ENCODE data around the gene TMTC3.

TMTC3 gene

DNA sequence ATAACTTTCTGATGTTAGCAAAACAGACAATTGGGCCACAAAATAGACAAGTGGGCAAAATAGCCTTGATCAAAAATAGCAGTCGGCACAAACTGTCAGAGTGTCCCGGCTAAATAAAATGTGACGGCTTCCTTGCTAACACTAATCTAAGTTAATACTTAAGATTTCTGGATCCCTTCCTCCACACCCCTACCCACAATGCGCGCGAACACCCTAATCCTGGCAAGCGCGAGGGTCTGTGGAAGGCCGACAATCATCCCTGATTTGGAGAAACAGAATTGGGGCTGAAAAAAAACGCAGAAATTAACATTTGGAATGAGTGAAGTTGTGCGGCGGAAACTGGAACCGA, 708 bp upstream of the TMTC3 start:
- Histone ChIP-seq H3K4me1 (ENCODE audit: control insufficient read depth in 1 of 2, insufficient read depth in 1 of 2, low read depth in 1 of 2, low read length in 1 of 2) (peaks cover 12 to 17% of the 10 kb centered on the region in 2 experiments), H3K27ac (no peak overlapping the region), H3K9me3 (no peaks in the 10 kb centered on the region), H3K27me3 (no peaks in the 10 kb centered on the region), H3K4me3 (ENCODE audit: low read depth in 1 of 2, low read length in 1 of 2) (peak overlapping the region; percentile 63 to 83), H3K36me3 (no peaks in the 10 kb centered on the region)
- TF ChIP-seq, protein P1, sequence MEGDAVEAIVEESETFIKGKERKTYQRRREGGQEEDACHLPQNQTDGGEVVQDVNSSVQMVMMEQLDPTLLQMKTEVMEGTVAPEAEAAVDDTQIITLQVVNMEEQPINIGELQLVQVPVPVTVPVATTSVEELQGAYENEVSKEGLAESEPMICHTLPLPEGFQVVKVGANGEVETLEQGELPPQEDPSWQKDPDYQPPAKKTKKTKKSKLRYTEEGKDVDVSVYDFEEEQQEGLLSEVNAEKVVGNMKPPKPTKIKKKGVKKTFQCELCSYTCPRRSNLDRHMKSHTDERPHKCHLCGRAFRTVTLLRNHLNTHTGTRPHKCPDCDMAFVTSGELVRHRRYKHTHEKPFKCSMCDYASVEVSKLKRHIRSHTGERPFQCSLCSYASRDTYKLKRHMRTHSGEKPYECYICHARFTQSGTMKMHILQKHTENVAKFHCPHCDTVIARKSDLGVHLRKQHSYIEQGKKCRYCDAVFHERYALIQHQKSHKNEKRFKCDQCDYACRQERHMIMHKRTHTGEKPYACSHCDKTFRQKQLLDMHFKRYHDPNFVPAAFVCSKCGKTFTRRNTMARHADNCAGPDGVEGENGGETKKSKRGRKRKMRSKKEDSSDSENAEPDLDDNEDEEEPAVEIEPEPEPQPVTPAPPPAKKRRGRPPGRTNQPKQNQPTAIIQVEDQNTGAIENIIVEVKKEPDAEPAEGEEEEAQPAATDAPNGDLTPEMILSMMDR (IDR thresholded peaks at IDR 0.05), result no peak

DNA sequence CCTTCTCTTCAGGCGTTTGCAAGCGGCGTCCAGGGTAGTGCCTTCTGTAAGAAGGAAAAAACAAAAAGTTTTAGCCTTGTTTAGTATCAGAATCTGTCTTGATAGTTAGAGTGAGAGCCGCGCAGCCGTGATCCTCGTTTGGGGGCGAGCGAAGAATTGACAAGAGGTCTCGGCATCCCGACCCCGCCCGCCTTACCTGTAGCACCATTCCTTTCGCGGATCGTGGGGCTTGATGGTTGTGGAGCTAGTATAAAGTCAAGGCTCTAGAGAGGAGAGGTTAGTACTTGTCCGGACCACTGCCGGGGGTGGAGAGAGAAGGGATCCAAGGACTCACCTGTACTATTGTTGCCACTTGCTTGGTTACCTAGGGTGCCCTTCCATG, 494 bp downstream of the TMTC3 start:
- TF ChIP-seq, protein P1 (IDR thresholded peaks at IDR 0.05), result no peak
- no peaks in the 10 kb centered on the region for H3K9me3 ChIP-seq
- H3K27ac ChIP-seq, result peak overlapping the region; percentile 64
- no peaks in the 10 kb centered on the region for H3K36me3 ChIP-seq
- no peaks in the 10 kb centered on the region for H3K27me3 ChIP-seq
- peak overlapping the region; percentile 63 to 83 for H3K4me3 ChIP-seq (ENCODE audit: low read depth in 1 of 2, low read length in 1 of 2)
- peaks cover 12 to 17% of the 10 kb centered on the region in 2 experiments for H3K4me1 ChIP-seq (ENCODE audit: control insufficient read depth in 1 of 2, insufficient read depth in 1 of 2, low read depth in 1 of 2, low read length in 1 of 2)

DNA sequence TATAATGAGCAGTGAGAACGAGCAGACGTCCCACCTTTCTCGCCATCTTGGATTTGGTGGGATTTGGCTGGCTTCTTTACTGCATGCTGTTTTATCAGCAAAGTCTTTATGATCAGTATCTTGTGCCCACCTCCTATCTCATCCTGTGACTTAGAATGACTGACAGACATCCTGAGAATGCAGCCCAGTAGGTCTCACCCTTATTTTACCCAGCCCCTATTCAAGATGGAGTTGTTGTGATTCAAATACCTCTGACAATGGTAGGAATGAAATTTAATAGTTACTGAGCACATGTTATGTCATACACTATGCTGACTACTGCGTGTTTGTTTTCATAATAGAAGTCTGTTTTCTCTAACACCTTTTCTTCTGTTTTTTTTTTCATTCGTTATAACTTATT, 1.9 kb downstream of the TMTC3 start:
- TF ChIP-seq, protein P1 (IDR thresholded peaks at IDR 0.05), result no peak
- Histone ChIP-seq H3K36me3 (no peaks in the 10 kb centered on the region), H3K27me3 (no peaks in the 10 kb centered on the region), H3K4me3 (ENCODE audit: low read depth in 1 of 2, low read length in 1 of 2) (no peak overlapping the region), H3K4me1 (ENCODE audit: control insufficient read depth in 1 of 2, insufficient read depth in 1 of 2, low read depth in 1 of 2, low read length in 1 of 2) (peaks cover 12 to 17% of the 10 kb centered on the region in 2 experiments), H3K27ac (no peak overlapping the region), H3K9me3 (no peaks in the 10 kb centered on the region)

DNA sequence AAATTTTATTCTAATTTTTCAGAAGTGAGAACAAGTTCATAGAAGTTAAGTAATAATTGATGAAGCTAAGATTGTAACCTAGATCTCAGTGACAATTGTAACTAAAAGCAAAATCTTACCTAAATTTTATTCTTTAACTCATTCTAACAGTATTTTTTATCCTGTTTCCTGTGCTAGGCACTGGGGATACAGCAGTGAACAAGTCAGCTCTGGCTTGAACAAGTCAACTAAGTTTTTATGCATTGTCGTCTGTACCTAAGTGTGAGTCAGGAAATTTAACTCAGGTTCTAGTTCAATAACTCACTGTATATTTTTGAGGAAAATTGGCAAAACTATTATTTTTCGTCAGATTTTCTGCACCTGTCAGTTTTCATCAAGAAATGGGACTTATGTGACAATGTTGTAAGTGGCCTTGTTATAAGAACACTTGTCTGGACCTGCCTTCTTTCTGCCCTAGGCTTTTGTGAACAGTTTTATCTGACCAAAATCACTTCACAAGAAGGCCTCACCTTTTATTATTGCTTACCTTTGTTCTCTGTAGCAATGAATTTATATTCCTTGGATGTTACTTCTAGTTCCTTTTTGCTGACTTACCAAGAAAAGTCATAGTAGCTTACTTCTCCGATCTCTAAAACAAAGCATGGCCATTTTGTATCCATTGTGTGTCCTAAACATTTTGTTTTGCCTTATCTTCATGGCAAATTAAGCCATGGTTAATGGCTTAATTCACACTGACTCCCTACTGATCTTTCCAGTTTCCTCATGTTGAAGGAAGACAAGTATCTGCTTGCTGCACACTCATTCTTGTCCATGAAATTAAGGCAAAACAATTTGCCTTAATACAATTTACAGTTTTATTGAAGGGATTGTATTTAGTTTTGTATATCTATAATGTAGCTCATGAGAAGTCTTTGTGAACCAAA, 2.7 kb downstream of the TMTC3 start:
- Histone ChIP-seq H3K36me3 (no peaks in the 10 kb centered on the region), H3K27ac (no peak overlapping the region), H3K27me3 (no peaks in the 10 kb centered on the region)

DNA sequence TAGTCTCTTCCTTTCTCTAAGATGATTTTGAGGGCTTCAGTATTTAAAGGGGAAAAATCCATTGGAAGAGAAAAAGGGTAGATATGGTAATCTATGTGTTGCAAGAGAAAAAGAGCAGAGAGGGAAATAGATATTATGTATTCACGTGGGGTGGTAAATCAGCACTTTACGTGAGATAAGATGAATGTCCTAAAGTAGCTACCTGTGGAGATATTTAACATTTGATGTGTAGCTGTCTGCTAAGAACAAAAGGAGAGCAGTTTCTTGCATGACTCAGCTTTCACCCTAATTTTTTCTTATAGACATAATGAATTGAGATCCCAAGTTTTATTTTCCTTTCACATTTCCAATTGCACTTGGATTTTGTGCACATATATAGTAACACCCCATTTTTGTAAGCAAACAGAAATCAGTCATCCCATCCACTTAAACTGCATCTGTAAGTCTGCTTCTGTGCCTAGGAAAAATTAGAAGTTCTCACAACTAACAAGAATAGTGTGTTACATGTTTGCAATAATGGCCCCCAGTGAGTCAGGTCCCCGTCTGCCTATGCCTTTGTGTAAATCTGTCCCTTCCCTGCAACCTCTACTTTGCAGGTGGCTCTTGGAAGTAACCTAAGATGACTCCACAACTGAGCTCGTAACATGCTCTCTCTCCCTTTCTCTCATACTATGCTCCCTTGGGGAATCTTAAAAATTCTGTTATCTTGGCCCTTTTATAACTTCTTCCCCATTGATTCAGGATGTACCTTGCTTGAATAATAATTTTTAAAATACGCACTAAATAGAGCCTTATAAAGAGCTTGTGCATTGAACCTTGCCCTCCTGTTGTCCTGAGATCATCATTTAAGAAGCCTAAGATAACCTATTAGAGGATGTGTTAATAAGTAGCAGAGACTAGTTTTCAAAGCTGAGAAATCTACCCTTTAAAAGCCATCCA, 3.7 kb downstream of the TMTC3 start:
- no peaks in the 10 kb centered on the region for H3K36me3 ChIP-seq
- peaks cover 12 to 17% of the 10 kb centered on the region in 2 experiments for H3K4me1 ChIP-seq (ENCODE audit: control insufficient read depth in 1 of 2, insufficient read depth in 1 of 2, low read depth in 1 of 2, low read length in 1 of 2)
- no peak overlapping the region for H3K27ac ChIP-seq
- no peak overlapping the region for H3K4me3 ChIP-seq (ENCODE audit: low read depth in 1 of 2, low read length in 1 of 2)
- no peaks in the 10 kb centered on the region for H3K27me3 ChIP-seq
- TF ChIP-seq, protein P1 (IDR thresholded peaks at IDR 0.05), result no peak
- H3K9me3 ChIP-seq, result no peaks in the 10 kb centered on the region

More for the DNA sequence above, 2.7 kb downstream of the TMTC3 start:
- Histone ChIP-seq H3K4me3 (ENCODE audit: low read depth in 1 of 2, low read length in 1 of 2) (no peak overlapping the region), H3K9me3 (no peaks in the 10 kb centered on the region), H3K4me1 (ENCODE audit: control insufficient read depth in 1 of 2, insufficient read depth in 1 of 2, low read depth in 1 of 2, low read length in 1 of 2) (peaks cover 12 to 17% of the 10 kb centered on the region in 2 experiments)
- TF ChIP-seq, protein P1 (IDR thresholded peaks at IDR 0.05), result no peak

All from neutrophil (primary cell).